ENCODE measurements around the gene FMNL2. TPM values are rescaled to one million over a fixed set of nuclear protein-coding genes. Genes with fewer than 3 reads are reported as not detected.
"Not testable (repeated sequence)": the region's sequence is repeated elsewhere in the genome, so short reads cannot be mapped to it uniquely, and the experiment has no call there.

FMNL2 gene
- total and polyA plus RNA-seq, 2 experiments from 2014 or later = 16.5 to 45.4 TPM

- not testable (repeated sequence) for DNase-seq (ENCODE audit: low spot score); H3K36me3 ChIP-seq (ENCODE audit: insufficient read depth); H3K27me3 ChIP-seq (ENCODE audit: insufficient read depth); H2AFZ ChIP-seq; H3K27ac Mint-ChIP-seq; H3K4me3 ChIP-seq; ATAC-seq; H3K27me3 Mint-ChIP-seq (ENCODE audit: insufficient read depth, low read depth, poor library complexity); H3F3A ChIP-seq (replicated peaks; ENCODE audit: low read depth); H3K27ac ChIP-seq (ENCODE audit: low read depth); H3K9me3 Mint-ChIP-seq; H3K4me3 Mint-ChIP-seq; H3K4me2 ChIP-seq; H3K9me2 ChIP-seq (ENCODE audit: insufficient read depth)
- Mint-ChIP-seq H3K4me1 (peaks cover 50% of the 10 kb centered on the region), H3K36me3 (ENCODE audit: low read depth) (peaks cover 11% of the 10 kb centered on the region)
- peaks cover 90% of the 10 kb centered on the region for H3K79me2 ChIP-seq (replicated peaks; ENCODE audit: insufficient read depth)
- H4K20me1 ChIP-seq (replicated peaks; ENCODE audit: insufficient read depth) = peaks cover 36% of the 10 kb centered on the region; the same call in 1 of the 2 replicates
- peaks cover 32% of the 10 kb centered on the region for H3K4me1 ChIP-seq (ENCODE audit: insufficient read depth)
Measured at GRCh38 chr2:152388269-152388668, 53.3 kb downstream of the FMNL2 start.

- no peak for ATAC-seq
- no peak for TF ChIP-seq ZNF114 (CRISPR knock-in tag; IDR thresholded peaks at IDR 0.05)
- TF ChIP-seq STAT1 (IDR thresholded peaks at IDR 0.05; ENCODE audit: unreplicated experiment) = no peak
- no peak for TF ChIP-seq NANOG (IDR thresholded peaks at IDR 0.05; ENCODE audit: borderline replicate concordance)
- no peak for TF ChIP-seq CTCF (conservative IDR thresholded peaks at IDR 0.05; ENCODE audit: low read depth in 2 of 2)
- TF ChIP-seq ETS1 (IDR thresholded peaks at IDR 0.05) = no peak
- TF ChIP-seq EZH2 (IDR thresholded peaks at IDR 0.05; ENCODE audit: low read depth, unreplicated experiment) = no peak
- TF ChIP-seq ZNF462 (CRISPR knock-in tag; IDR thresholded peaks at IDR 0.05) = no peak
- no peak for TF ChIP-seq JUNB (IDR thresholded peaks at IDR 0.05; ENCODE audit: unreplicated experiment)
- no peak for TF ChIP-seq REST (IDR thresholded peaks at IDR 0.05; ENCODE audit: unreplicated experiment)
- Mint-ChIP-seq H3K9me3 (no peaks in the 10 kb centered on the region), H3K36me3 (ENCODE audit: low read depth) (peaks cover 11% of the 10 kb centered on the region), H3K4me1 (peaks cover 51% of the 10 kb centered on the region), H3K27me3 (ENCODE audit: insufficient read depth, low read depth, poor library complexity) (peaks cover 2% of the 10 kb centered on the region), H3K4me3 (no peak overlapping the region), H3K27ac (no peak overlapping the region)
- no peak overlapping the region for H3K27ac ChIP-seq (ENCODE audit: low read depth)
- peaks cover 37% of the 10 kb centered on the region for H3K4me1 ChIP-seq (ENCODE audit: insufficient read depth)
- no peak overlapping the region for H2AFZ ChIP-seq
- H3K27me3 ChIP-seq (ENCODE audit: insufficient read depth) = no peaks in the 10 kb centered on the region
- no peak overlapping the region for H3K4me3 ChIP-seq
- H4K20me1 ChIP-seq (replicated peaks; ENCODE audit: insufficient read depth) = peaks cover 35% of the 10 kb centered on the region; the same call in 1 of the 2 replicates
- H3F3A ChIP-seq (replicated peaks; ENCODE audit: low read depth) = no peaks in the 10 kb centered on the region
- H3K36me3 ChIP-seq (ENCODE audit: insufficient read depth) = no peaks in the 10 kb centered on the region
- H3K9me2 ChIP-seq (ENCODE audit: insufficient read depth) = no peaks in the 10 kb centered on the region
- no peak for DNase-seq (ENCODE audit: low spot score)
- H3K79me2 ChIP-seq (replicated peaks; ENCODE audit: insufficient read depth) = peaks cover 90% of the 10 kb centered on the region
- no peak overlapping the region for H3K4me2 ChIP-seq
Measured at GRCh38 chr2:152389483-152389882, 54.5 kb downstream of the FMNL2 start.
